Measurements from ENCODE around the gene TRIM25.

DNA sequence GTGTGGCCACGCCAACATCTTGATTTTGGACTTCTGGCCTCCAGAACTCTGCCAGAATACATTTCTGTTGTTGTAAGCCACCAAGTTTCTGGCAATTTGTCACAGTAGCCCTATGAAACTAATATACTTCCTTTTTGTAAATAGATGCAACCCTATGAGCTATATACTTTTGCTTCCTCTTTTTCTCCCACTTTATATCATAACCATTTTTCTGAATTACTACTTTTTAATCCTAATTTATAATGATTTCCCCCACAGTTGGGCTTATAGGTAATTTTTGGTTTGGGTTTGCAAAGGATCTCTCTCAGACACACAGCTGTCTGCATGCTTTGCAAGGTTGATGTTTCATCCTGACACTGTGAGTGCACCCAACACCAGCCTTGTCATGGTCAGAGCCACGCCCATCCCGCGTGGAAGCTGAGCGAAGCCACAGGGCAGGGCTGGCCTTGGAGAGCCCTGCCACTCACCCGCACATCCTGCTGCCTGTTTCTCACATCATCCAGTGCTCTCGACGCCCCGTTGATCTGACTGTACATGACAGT, 5.8 kb downstream of the TRIM25 start:
- TF ChIP-seq EGR1 (IDR thresholded peaks at IDR 0.05; ENCODE audit: borderline replicate concordance, low read depth, low read length) (no peak), JUND (IDR thresholded peaks at IDR 0.05; ENCODE audit: low read length) (no peak), RAD21 (IDR thresholded peaks at IDR 0.05 in 1 of 2, conservative IDR thresholded peaks at IDR 0.05 in 1 of 2; ENCODE audit: low read depth in 2 of 2, low read length in 2 of 2) (no peak), CREB1 (IDR thresholded peaks at IDR 0.05) (no peak), SUZ12 (IDR thresholded peaks at IDR 0.05; ENCODE audit: low read length) (no peak), TAF7 (optimal IDR thresholded peaks at IDR 0.05; ENCODE audit: borderline replicate concordance, low read depth, low read length) (no peak), TAF1 (IDR thresholded peaks at IDR 0.05; ENCODE audit: low read depth, low read length) (no peak), SIX5 (IDR thresholded peaks at IDR 0.05; ENCODE audit: low read depth, low read length) (no peak), POLR2AphosphoS5 (IDR thresholded peaks at IDR 0.05; ENCODE audit: low read depth, low read length) (no peak)

All from H1 (cell line).